GM23248 (cell line): ENCODE data around the gene PLEKHJ1. TPM values are rescaled to one million over a fixed set of nuclear protein-coding genes. Genes with fewer than 3 reads are reported as not detected.
A peak's percentile ranks its signal among the peaks of the same experiment; 100 is the strongest.

ENCODE experiments used
- DNase-seq: peaks from one replicate; pipeline ENCODE4 v3.0.0-alpha.2; 2015
- H2AFZ ChIP-seq: fragments of 200-600 bp; sonication (generic); 2 replicates; pipeline ENCODE4 v1.6.1; 2016; ENCODE audit warnings: antibody characterized with exemption
- H3F3A ChIP-seq: fragments of 200-600 bp; sonication (generic); 2 replicates; pipeline ENCODE4 v1.6.1; 2016; ENCODE audit warnings: mild to moderate bottlenecking, antibody characterized with exemption, mixed run types; ENCODE audit not compliant: insufficient read depth
- H3K27ac ChIP-seq: fragments of 200-600 bp; sonication (generic); 2 replicates; pipeline ENCODE4 v1.5.1; 2016; ENCODE audit warnings: mild to moderate bottlenecking
- H3K27me3 ChIP-seq: fragments of 200-600 bp; sonication (generic); replicated peaks from 2 replicates; pipeline ENCODE4 v1.6.1; 2016; ENCODE audit warnings: mild to moderate bottlenecking; ENCODE audit not compliant: insufficient read depth
- H3K36me3 ChIP-seq: fragments of 200-600 bp; sonication (generic); 2 replicates; pipeline ENCODE4 v1.6.1; 2016; ENCODE audit warnings: low read depth, mild to moderate bottlenecking
- H3K4me1 ChIP-seq: fragments of 200-600 bp; sonication (generic); 2 replicates; pipeline ENCODE4 v1.6.1; 2016; ENCODE audit warnings: mild to moderate bottlenecking; ENCODE audit not compliant: insufficient read depth
- H3K4me2 ChIP-seq: fragments of 200-600 bp; sonication (generic); one replicate; pipeline ENCODE4 v1.6.1; 2016; ENCODE audit warnings: mild to moderate bottlenecking; ENCODE audit not compliant: unreplicated experiment
- H3K4me3 ChIP-seq: fragments of 200-600 bp; sonication (generic); 2 replicates; pipeline ENCODE4 v1.5.1; 2016; ENCODE audit warnings: mild to moderate bottlenecking
- H3K79me2 ChIP-seq: fragments of 200-600 bp; sonication (generic); 2 replicates; pipeline ENCODE4 v1.6.1; 2016; ENCODE audit warnings: mild to moderate bottlenecking; ENCODE audit not compliant: insufficient read depth
- H3K9ac ChIP-seq: fragments of 200-600 bp; sonication (generic); 2 replicates; pipeline ENCODE4 v1.6.1; 2016; ENCODE audit warnings: mild to moderate bottlenecking
- H3K9me2 ChIP-seq: fragments of 200-600 bp; sonication (generic); 2 replicates; pipeline ENCODE4 v1.6.1; 2016; ENCODE audit warnings: mixed run types, mild to moderate bottlenecking, moderate library complexity; ENCODE audit not compliant: insufficient read depth
- H3K9me3 ChIP-seq: fragments of 200-600 bp; sonication (generic); one replicate; pipeline ENCODE4 v1.6.1; 2017; ENCODE audit warnings: low read depth
- H4K20me1 ChIP-seq: fragments of 200-600 bp; sonication (generic); 2 replicates; pipeline ENCODE4 v1.6.0; 2016; ENCODE audit not compliant: insufficient read depth
- EZH2 ChIP-seq: fragments of 200-600 bp; sonication (generic); IDR thresholded peaks from 2 replicates; pipeline ENCODE4 v1.6.1; 2018; ENCODE audit warnings: antibody characterized with exemption, mild to moderate bottlenecking; ENCODE audit not compliant: insufficient read depth, poor library complexity, severe bottlenecking
- EZH2phosphoT487 ChIP-seq: fragments of 200-600 bp; sonication (generic); IDR thresholded peaks from 2 replicates; pipeline ENCODE4 v1.6.1; 2018; ENCODE audit warnings: antibody characterized with exemption, moderate library complexity, mild to moderate bottlenecking, low read depth; ENCODE audit not compliant: insufficient read depth
- WGBS, 2 experiments: methylation state at CpG; one replicate each; pipeline ENCODE4 v1.1.6; 2015 to 2017; ENCODE audit warnings: low lambda C conversion rate in 2 of 2, low coverage in 1 of 2; ENCODE audit errors: missing lambda C conversion rate in 2 of 2; 5-methylcytosine and 5-hydroxymethylcytosine counted together
- in situ Hi-C: fragments of 300-500 bp; cut with MboI; formaldehyde crosslinking; loops from 2 replicates; pipeline ENCODE4 v1.15.0; 2020
- polyA plus RNA-seq: library from polyadenylated mRNA; unstranded; fragments of >200 nt; fragmentation: Nextera tagmentation; extraction: Ambion mirVana; gene quantifications from 2 replicates; pipeline ENCODE4 v1.2.1, GENCODE V29; 2016
- total RNA-seq: library from RNA; depleted of rRNA; stranded (reverse); fragments of >200 nt; shearing (Covaris generic); gene quantifications from 2 replicates; pipeline ENCODE4 v1.2.3, GENCODE V29; 2014

Gene PLEKHJ1
- total and polyA plus RNA-seq, 2 experiments from 2014 or later, result 62.3 to 68.3 TPM

DNA sequence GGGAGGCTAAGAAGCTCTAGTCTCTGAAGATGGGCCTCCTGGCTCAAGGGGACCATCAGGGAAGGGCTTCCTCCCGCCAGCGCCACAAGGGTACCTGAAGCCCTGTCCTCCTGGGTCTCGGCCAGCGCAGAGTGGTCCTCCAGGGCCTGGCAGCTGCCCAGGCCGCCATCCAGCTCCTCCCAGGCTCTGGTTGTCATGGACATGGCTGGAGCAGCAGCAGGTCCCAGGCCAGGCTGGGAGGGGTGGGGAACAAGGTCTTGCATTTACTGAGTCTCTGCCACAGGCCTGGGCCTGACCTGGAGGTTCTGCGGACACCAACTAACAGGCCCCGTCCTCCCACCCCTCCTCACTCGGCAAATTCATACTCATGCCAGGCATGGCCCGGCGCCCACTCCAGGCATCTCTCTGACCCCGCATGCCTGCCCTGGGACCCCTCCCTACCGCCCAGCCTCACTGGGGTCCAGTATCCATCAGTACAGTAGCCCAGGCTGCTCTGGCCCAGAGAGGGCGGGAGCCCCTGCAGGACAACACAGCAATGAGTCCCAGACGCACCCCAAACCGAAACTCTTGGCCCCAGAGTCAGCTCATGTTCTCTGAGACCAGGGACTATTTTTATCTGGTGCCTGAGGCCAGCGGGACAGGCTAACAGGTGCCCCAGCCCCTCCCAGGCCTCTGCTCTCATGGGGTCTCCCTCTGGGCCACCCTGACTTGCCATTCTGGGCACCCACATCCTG is 19.1 kb upstream of the PLEKHJ1 start:
- H4K20me1 ChIP-seq, result no peaks in the 10 kb centered on the region
- H3K4me2 ChIP-seq, result no peak overlapping the region
- H3K79me2 ChIP-seq, result no peaks in the 10 kb centered on the region
- DNase-seq, result no peak
- H3K9ac ChIP-seq, result no peak overlapping the region
- no peaks in the 10 kb centered on the region for H3F3A ChIP-seq
- no peak overlapping the region for H2AFZ ChIP-seq
- 78 to 83% methylated on average over 16 of the region's 16 CpGs for WGBS, 2 experiments
- H3K27ac ChIP-seq, result no peak overlapping the region
- H3K4me1 ChIP-seq, result no peaks in the 10 kb centered on the region
- H3K9me3 ChIP-seq, result no peaks in the 10 kb centered on the region
- no peaks in the 10 kb centered on the region for H3K9me2 ChIP-seq
- no peak for TF ChIP-seq EZH2phosphoT487
- no peak for TF ChIP-seq EZH2
- in situ Hi-C loops, result no loop called here
- peaks cover 21% of the 10 kb centered on the region for H3K27me3 ChIP-seq
- H3K4me3 ChIP-seq, result no peak overlapping the region
- no peaks in the 10 kb centered on the region for H3K36me3 ChIP-seq

DNA sequence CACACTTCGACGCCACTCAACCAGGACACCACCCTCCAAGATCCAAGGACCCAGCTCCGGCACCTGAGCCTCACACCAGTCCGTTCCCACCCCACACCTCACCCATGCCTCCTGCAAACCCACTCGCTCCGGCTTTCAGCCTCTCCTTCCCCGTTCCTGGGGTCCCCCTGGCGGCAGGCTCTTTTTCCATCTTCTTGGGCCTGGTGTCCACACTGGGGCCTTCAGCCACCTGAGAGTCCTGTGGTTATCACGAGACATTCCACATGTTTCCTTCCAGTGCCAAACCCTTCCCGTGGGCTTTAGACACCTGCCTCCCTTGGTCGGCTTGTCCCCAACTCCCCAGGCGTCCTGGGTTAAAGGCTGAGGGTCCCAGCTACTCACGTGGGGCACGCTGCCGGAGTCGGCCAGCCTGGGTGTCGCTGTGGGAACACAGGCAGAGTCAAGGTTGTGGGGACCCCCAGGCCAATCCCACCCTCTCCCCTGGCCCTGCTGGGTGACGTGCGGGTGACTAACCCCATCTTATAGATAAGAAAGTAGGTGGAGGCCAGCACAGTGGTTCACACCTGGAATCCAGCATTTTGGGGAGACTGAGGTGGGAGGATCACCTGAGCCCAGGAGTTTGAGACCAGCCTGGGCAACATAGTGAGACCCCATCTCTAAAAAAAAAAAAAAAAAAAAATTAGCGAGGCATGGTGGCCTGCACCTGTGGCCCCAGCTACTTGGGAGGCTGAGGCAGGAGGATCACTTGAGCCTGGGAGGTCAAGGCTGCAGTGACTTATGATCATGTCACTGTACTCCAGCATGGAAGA is 18.1 kb upstream of the PLEKHJ1 start:
- H3K4me1 ChIP-seq, result no peaks in the 10 kb centered on the region
- no peak for TF ChIP-seq EZH2phosphoT487
- no peak for TF ChIP-seq EZH2
- H3K36me3 ChIP-seq, result no peaks in the 10 kb centered on the region
- H4K20me1 ChIP-seq, result no peaks in the 10 kb centered on the region
- no peaks in the 10 kb centered on the region for H3K9me3 ChIP-seq
- no peak overlapping the region for H3K4me3 ChIP-seq
- H2AFZ ChIP-seq, result no peak overlapping the region
- no peak overlapping the region for H3K4me2 ChIP-seq
- no peaks in the 10 kb centered on the region for H3K79me2 ChIP-seq
- peaks cover 26% of the 10 kb centered on the region for H3K27me3 ChIP-seq
- 74 to 79% methylated on average over 20 of the region's 20 CpGs for WGBS, 2 experiments
- peak; percentile 28 for DNase-seq
- no peaks in the 10 kb centered on the region for H3F3A ChIP-seq
- H3K27ac ChIP-seq, result no peak overlapping the region
- H3K9me2 ChIP-seq, result no peaks in the 10 kb centered on the region
- in situ Hi-C loops, result no loop called here
- H3K9ac ChIP-seq, result no peak overlapping the region

DNA sequence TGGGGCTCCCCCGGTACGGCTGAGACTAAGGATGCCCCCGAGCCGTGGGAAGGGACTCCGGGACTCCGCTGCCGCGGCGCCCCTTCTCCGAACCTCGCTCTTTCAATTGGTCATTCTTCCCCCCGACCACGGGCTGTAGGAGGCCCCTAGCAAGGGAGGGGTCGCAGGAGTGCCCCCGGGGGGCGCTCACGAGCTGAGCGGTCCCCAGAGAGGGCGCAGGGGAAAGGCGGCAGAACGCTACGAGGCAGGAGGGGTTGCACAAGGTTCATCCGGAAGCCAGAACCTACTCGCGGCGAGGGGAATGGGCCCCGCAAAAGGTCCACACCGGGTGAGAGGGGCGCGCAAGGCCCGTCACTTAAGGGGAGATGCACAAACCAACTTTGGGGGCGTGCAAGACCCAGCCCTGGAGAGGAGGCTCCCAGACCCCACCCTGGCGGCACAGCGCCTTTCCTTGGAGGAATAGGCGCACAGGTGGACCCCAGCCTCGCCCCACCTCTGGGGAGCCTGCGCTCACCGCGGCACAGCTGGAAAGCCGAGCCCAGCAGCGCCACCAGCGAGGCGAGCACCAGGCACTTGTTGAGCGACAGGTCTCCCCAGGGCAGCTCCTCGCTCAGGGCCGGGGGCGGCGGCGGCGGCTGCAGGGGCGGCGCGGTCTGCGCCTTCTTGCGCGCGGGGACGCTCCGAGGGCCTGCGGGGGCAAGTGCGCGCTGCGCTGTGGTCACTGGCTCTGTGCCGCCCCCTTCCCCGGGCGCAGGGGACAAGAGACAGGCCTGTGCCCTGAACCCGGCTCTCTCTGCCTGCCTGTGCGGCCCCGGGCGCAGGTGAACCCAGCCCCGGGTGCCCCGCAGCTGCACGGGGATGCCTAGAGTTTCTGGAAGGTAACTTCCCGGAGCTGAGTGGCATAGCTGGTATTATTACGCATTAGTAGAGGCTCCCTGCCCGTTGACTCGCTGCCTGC is 17.3 kb upstream of the PLEKHJ1 start:
- Histone ChIP-seq H3K9me3 (no peaks in the 10 kb centered on the region), H3K9ac (no peak overlapping the region), H3F3A (no peaks in the 10 kb centered on the region), H3K4me2 (peak overlapping the region; percentile 35), H3K4me1 (no peaks in the 10 kb centered on the region), H3K27me3 (peaks cover 26% of the 10 kb centered on the region), H3K27ac (no peak overlapping the region), H3K9me2 (no peaks in the 10 kb centered on the region), H2AFZ (no peak overlapping the region), H4K20me1 (no peaks in the 10 kb centered on the region), H3K36me3 (no peaks in the 10 kb centered on the region), H3K4me3 (no peak overlapping the region), H3K79me2 (no peaks in the 10 kb centered on the region)
- 13 to 14% methylated on average over 55 to 69 of the region's 77 CpGs for WGBS, 2 experiments
- in situ Hi-C loops, result no loop called here
- no peak for DNase-seq
- TF ChIP-seq EZH2 (no peak), EZH2phosphoT487 (0 out of 2 replicates have a peak, but pooled peaks have one; percentile 12)

GRCh38 chr19:2252797-2253105 is 16.6 kb upstream of the PLEKHJ1 start:
- Histone ChIP-seq H3K27me3 (peaks cover 26% of the 10 kb centered on the region), H3K79me2 (no peaks in the 10 kb centered on the region), H3K9me3 (no peaks in the 10 kb centered on the region), H3K4me3 (no peak overlapping the region), H2AFZ (no peak overlapping the region), H3K36me3 (no peaks in the 10 kb centered on the region), H4K20me1 (no peaks in the 10 kb centered on the region), H3K9me2 (no peaks in the 10 kb centered on the region), H3K4me2 (no peak overlapping the region), H3K9ac (no peak overlapping the region), H3K27ac (no peak overlapping the region), H3K4me1 (no peaks in the 10 kb centered on the region), H3F3A (no peaks in the 10 kb centered on the region)
- in situ Hi-C loops, result no loop called here
- WGBS, 2 experiments, result 6 to 11% methylated on average over 18 of the region's 18 CpGs
- no peak for DNase-seq
- 0 out of 2 replicates have a peak, but pooled peaks have one; percentile 6 for TF ChIP-seq EZH2phosphoT487
- peak; percentile 36 for TF ChIP-seq EZH2
